Activated CD8-positive, alpha-beta T cell treated with anti-CD3 and anti-CD28 coated beads for 36 hours (primary cell): Measurements from ENCODE around the gene ADAMTS17. TPM values are rescaled to one million over a fixed set of nuclear protein-coding genes. Genes with fewer than 3 reads are reported as not detected.

Experiments used
- ATAC-seq: fragments of 200-7000 bp; cut with Tn5 transposase; one replicate; pipeline ENCODE4 v1.10.0; 2021; ENCODE audit warnings: mild to moderate bottlenecking, moderate library complexity
- CTCF ChIA-PET: fragments of 350-600 bp; sonication (Branson Sonifier 250); formaldehyde crosslinking; loops from one replicate; lab custom pipeline; 2021; ENCODE audit warnings: antibody characterized with exemption; lab: Charles Lee
- POLR2A ChIA-PET: fragments of 350-600 bp; sonication (Branson Sonifier 250); formaldehyde crosslinking; loops from one replicate; lab custom pipeline; 2021; ENCODE audit warnings: antibody characterized with exemption; lab: Charles Lee
- DNase-seq: peaks from one replicate; pipeline ENCODE4 v3.0.0-alpha.2; 2020
- H3K27ac Mint-ChIP-seq: one replicate; pipeline ENCODE4 v1.8.0; 2021; ENCODE audit warnings: mild to moderate bottlenecking, mixed read lengths
- H3K27me3 Mint-ChIP-seq: one replicate; pipeline ENCODE4 v1.8.0; 2021; ENCODE audit warnings: mixed read lengths
- H3K36me3 Mint-ChIP-seq: one replicate; pipeline ENCODE4 v1.8.0; 2021; ENCODE audit warnings: low read depth, mixed read lengths
- H3K4me1 Mint-ChIP-seq: one replicate; pipeline ENCODE4 v1.8.0; 2021; ENCODE audit warnings: low read depth, mixed read lengths
- H3K4me3 Mint-ChIP-seq: one replicate; pipeline ENCODE4 v1.8.0; 2021; ENCODE audit warnings: mild to moderate bottlenecking, moderate library complexity, mixed read lengths
- H3K9me3 Mint-ChIP-seq: one replicate; pipeline ENCODE4 v1.8.0; 2021; ENCODE audit warnings: mixed read lengths
- CTCF ChIP-seq: fragments of 200-600 bp; IDR thresholded peaks from one replicate; pipeline ENCODE4 v1.8.0; 2022; ENCODE audit warnings: antibody characterized with exemption, mild to moderate bottlenecking
- intact Hi-C: fragments of 100-400 bp; cut with micrococcal nuclease; formaldehyde crosslinking; loops from one replicate; pipeline ENCODE4 v1.10.0; 2022
- total RNA-seq, 2 experiments: library from RNA; stranded (reverse); gene quantifications; one replicate each; pipeline ENCODE4 v1.2.3, GENCODE V29; 2021

Gene ADAMTS17
- total RNA-seq, 2 experiments from 2014 or later = 0.60 to 1.5 TPM

- Mint-ChIP-seq H3K27me3 (no peaks in the 10 kb centered on the region), H3K36me3 (no peaks in the 10 kb centered on the region), H3K9me3 (no peaks in the 10 kb centered on the region), H3K27ac (no peak overlapping the region), H3K4me1 (no peaks in the 10 kb centered on the region), H3K4me3 (no peak overlapping the region)
- TF ChIP-seq CTCF = no peak
- DNase-seq = no peak
- CTCF ChIA-PET = no interaction called here
- intact Hi-C loops = no loop called here
- ATAC-seq = no peak
- POLR2A ChIA-PET = no interaction called here
These were observed 94.2 kb downstream of the ADAMTS17 start for GRCh38 chr15:100247228-100248225.

DNA sequence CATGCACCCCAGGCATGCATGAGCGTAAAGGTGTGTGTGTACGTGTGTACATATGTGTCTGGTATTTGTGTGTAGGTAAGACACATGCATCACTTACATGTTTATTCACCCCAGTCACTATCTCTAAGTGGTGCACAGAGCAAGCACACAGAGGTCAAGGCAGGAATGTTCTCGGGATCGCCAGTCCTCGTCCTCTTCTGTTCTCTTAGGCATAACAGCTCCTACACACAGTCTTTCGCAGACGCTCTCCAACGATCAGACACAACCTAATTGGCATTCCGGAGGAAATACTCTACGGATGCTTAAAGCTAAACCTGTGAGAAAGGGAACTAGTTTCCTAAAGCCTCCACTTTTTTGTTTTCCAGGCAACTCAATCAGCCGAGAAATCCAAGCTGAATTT, 95.9 kb downstream of the ADAMTS17 start:
- no peak overlapping the region for H3K27ac Mint-ChIP-seq
- CTCF ChIA-PET = no interaction called here
- no peak for TF ChIP-seq CTCF

GRCh38 chr15:100245487-100245820, 96.3 kb downstream of the ADAMTS17 start:
- DNase-seq = no peak
- H3K27me3 Mint-ChIP-seq = no peaks in the 10 kb centered on the region
- no peak overlapping the region for H3K27ac Mint-ChIP-seq
- no peak for TF ChIP-seq CTCF
- H3K9me3 Mint-ChIP-seq = no peaks in the 10 kb centered on the region
- intact Hi-C loops = no loop called here
- H3K4me3 Mint-ChIP-seq = no peak overlapping the region
- CTCF ChIA-PET = no interaction called here
- H3K36me3 Mint-ChIP-seq = no peaks in the 10 kb centered on the region
- ATAC-seq = no peak
- no peaks in the 10 kb centered on the region for H3K4me1 Mint-ChIP-seq
- POLR2A ChIA-PET = no interaction called here

More for the DNA sequence above, 95.9 kb downstream of the ADAMTS17 start:
- H3K4me1 Mint-ChIP-seq = no peaks in the 10 kb centered on the region
- no peak overlapping the region for H3K4me3 Mint-ChIP-seq
- intact Hi-C loops = no loop called here
- DNase-seq (no peak), ATAC-seq (no peak)
- no peaks in the 10 kb centered on the region for H3K36me3 Mint-ChIP-seq
- H3K9me3 Mint-ChIP-seq = no peaks in the 10 kb centered on the region
- POLR2A ChIA-PET = no interaction called here
- no peaks in the 10 kb centered on the region for H3K27me3 Mint-ChIP-seq

DNA sequence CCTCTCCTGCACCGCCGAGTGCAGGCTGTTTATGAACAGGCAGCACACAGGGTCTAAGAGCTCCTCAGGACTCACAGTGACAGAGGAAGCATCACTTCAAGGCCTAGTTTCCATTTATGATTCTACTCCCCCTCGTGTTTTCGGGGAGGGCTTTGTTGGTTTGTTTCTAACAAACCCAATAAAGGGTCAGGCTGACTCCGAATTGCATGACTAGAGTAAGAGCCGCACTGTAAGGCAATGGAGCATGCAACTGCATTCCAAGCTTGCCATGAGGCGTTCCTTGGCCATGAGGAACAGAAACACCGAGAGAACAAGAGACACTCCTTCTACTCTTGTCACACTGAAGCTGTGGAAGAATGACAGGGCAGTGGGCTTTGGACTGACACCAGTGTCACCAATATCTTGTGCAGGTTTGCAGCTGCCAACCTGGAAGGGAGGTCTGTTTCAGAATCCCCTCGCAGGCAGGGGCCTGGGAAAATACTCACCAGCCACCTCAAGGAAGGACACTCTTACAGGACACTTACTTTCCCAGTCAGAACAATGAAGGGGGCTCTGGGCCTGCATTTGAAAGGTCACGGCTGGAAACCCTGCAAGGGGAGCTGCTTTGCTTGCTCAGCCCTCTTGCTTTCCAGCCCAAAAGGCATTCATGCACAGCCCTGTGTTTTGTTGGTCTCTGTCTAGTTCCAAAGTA, 96.8 kb downstream of the ADAMTS17 start:
- no peak for DNase-seq
- ChIA-PET POLR2A (no interaction called here), CTCF (no interaction called here)
- H3K9me3 Mint-ChIP-seq = no peaks in the 10 kb centered on the region
- H3K4me3 Mint-ChIP-seq = no peak overlapping the region
- H3K4me1 Mint-ChIP-seq = no peaks in the 10 kb centered on the region
- no peak for ATAC-seq
- H3K27ac Mint-ChIP-seq = no peak overlapping the region
- no peaks in the 10 kb centered on the region for H3K27me3 Mint-ChIP-seq
- H3K36me3 Mint-ChIP-seq = no peaks in the 10 kb centered on the region
- TF ChIP-seq CTCF = no peak
- intact Hi-C loops = no loop called here

DNA sequence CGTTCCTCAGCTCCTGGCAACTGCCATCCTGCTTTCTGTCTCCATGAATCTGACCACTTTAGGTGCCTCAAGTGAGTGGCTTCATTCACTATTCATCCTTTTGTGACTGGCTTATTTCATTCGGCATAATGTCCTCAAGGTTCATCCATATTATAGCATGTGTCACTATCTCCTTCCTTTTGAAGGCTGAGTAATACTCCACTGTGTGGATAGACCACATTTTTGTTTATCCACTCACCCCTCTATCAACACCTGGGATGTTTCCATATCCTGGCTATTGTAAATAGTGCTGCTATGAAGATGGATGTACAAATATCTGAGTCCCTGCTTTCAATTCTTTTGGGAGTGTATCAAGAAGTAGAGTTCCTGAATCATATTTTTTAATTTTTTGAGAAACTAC, 98.8 kb downstream of the ADAMTS17 start:
- Mint-ChIP-seq H3K27me3 (no peaks in the 10 kb centered on the region), H3K4me3 (no peak overlapping the region), H3K9me3 (no peaks in the 10 kb centered on the region), H3K27ac (no peak overlapping the region), H3K36me3 (no peaks in the 10 kb centered on the region), H3K4me1 (no peaks in the 10 kb centered on the region)
- intact Hi-C loops = no loop called here
- TF ChIP-seq CTCF = no peak
- ATAC-seq = no peak
- no peak for DNase-seq
- CTCF ChIA-PET = no interaction called here
- POLR2A ChIA-PET = no interaction called here
